ENCODE results near the gene EXOSC1. TPM values are rescaled to one million over a fixed set of nuclear protein-coding genes. Genes with fewer than 3 reads are reported as not detected.

Gene EXOSC1
- total and polyA plus RNA-seq, 2 of the 13 experiments (the other 11 are each of a cell fraction or from before 2014, with no cell fraction given), result 36.3 to 39.9 TPM

DNA sequence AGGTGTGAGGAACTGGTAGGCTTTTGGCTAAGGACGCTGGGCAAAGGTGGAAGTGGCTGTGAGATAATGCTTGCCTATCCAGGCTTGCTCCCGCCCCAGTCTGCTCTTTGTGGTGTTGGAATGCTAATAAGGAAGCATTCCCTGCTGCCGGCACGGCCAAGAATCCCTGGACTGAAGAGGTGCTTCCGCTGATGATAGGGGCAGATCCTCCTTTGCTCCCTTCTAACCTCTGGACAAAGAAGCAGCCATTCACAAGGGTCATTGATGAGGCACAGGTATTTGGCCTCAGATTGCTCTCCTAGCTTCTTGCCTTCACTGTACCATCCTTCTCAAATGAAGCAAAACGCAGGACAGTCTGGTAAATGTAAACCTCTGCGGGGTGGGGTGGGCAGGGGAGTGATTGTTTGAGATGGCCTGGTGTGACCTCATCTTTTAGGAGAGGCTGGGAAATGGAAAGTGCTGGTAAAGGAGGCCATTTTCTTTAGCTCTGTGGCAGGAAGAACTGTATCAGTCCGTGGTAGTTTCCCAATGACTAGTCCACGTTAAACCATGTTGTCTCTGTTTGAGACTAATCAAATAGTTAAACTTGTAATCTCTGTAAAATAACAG, 18.1 kb downstream of the EXOSC1 start (continued):
- TF ChIP-seq ZNF484 (CRISPR knock-in tag; IDR thresholded peaks at IDR 0.05; ENCODE audit: borderline replicate concordance, low read depth) (no peak), ZNF451 (CRISPR knock-in tag; IDR thresholded peaks at IDR 0.05) (0 out of 2 replicates have a peak, but pooled peaks have one; percentile 43), ZNF430 (CRISPR knock-in tag; IDR thresholded peaks at IDR 0.05) (0 out of 2 replicates have a peak, but pooled peaks have one; percentile 49), SAP130 (CRISPR knock-in tag; IDR thresholded peaks at IDR 0.05; ENCODE audit: low read depth) (peak; percentile 70; the same call in 1 of the 2 replicates), ZNF556 (CRISPR knock-in tag; IDR thresholded peaks at IDR 0.05; ENCODE audit: borderline replicate concordance) (0 out of 2 replicates have a peak, but pooled peaks have one; percentile 25), MTA3 (CRISPR knock-in tag; IDR thresholded peaks at IDR 0.05) (no peak), RAD21 (CRISPR knock-in tag; IDR thresholded peaks at IDR 0.05) (0 out of 2 replicates have a peak, but pooled peaks have one; percentile 20), SP4 (CRISPR knock-in tag; IDR thresholded peaks at IDR 0.05) (0 out of 2 replicates have a peak, but pooled peaks have one; percentile 20), ZNF644 (CRISPR knock-in tag; IDR thresholded peaks at IDR 0.05; ENCODE audit: low read depth) (no peak), SSRP1 (CRISPR knock-in tag; IDR thresholded peaks at IDR 0.05) (0 out of 2 replicates have a peak, but pooled peaks have one; percentile 20), ATF7-NPFF (CRISPR knock-in tag; IDR thresholded peaks at IDR 0.05; ENCODE audit: low read depth) (peak; percentile 60; the same call in 1 of the 2 replicates), SP5 (CRISPR knock-in tag; IDR thresholded peaks at IDR 0.05; ENCODE audit: borderline replicate concordance, low read depth) (0 out of 2 replicates have a peak, but pooled peaks have one; percentile 8), HDAC2 (CRISPR knock-in tag; IDR thresholded peaks at IDR 0.05) (peak; percentile 7; the same call in 1 of the 2 replicates), WIZ (CRISPR knock-in tag; IDR thresholded peaks at IDR 0.05) (0 out of 2 replicates have a peak, but pooled peaks have one; percentile 60), TGIF2 (CRISPR knock-in tag; IDR thresholded peaks at IDR 0.05) (0 out of 2 replicates have a peak, but pooled peaks have one; percentile 12), YEATS2 (CRISPR knock-in tag; IDR thresholded peaks at IDR 0.05; ENCODE audit: borderline replicate concordance) (peak; percentile 13; the same call in 1 of the 2 replicates)
- TF ChIP-seq, protein P1, sequence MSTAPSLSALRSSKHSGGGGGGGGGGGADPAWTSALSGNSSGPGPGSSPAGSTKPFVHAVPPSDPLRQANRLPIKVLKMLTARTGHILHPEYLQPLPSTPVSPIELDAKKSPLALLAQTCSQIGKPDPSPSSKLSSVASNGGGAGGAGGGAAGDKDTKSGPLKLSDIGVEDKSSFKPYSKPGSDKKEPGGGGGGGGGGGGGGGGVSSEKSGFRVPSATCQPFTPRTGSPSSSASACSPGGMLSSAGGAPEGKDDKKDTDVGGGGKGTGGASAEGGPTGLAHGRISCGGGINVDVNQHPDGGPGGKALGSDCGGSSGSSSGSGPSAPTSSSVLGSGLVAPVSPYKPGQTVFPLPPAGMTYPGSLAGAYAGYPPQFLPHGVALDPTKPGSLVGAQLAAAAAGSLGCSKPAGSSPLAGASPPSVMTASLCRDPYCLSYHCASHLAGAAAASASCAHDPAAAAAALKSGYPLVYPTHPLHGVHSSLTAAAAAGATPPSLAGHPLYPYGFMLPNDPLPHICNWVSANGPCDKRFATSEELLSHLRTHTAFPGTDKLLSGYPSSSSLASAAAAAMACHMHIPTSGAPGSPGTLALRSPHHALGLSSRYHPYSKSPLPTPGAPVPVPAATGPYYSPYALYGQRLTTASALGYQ (CRISPR knock-in tag; IDR thresholded peaks at IDR 0.05), result no peak
- TF ChIP-seq, protein P2, sequence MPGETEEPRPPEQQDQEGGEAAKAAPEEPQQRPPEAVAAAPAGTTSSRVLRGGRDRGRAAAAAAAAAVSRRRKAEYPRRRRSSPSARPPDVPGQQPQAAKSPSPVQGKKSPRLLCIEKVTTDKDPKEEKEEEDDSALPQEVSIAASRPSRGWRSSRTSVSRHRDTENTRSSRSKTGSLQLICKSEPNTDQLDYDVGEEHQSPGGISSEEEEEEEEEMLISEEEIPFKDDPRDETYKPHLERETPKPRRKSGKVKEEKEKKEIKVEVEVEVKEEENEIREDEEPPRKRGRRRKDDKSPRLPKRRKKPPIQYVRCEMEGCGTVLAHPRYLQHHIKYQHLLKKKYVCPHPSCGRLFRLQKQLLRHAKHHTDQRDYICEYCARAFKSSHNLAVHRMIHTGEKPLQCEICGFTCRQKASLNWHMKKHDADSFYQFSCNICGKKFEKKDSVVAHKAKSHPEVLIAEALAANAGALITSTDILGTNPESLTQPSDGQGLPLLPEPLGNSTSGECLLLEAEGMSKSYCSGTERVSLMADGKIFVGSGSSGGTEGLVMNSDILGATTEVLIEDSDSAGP (CRISPR knock-in tag; IDR thresholded peaks at IDR 0.05; ENCODE audit: borderline replicate concordance), result no peak
- TF ChIP-seq, protein P3, sequence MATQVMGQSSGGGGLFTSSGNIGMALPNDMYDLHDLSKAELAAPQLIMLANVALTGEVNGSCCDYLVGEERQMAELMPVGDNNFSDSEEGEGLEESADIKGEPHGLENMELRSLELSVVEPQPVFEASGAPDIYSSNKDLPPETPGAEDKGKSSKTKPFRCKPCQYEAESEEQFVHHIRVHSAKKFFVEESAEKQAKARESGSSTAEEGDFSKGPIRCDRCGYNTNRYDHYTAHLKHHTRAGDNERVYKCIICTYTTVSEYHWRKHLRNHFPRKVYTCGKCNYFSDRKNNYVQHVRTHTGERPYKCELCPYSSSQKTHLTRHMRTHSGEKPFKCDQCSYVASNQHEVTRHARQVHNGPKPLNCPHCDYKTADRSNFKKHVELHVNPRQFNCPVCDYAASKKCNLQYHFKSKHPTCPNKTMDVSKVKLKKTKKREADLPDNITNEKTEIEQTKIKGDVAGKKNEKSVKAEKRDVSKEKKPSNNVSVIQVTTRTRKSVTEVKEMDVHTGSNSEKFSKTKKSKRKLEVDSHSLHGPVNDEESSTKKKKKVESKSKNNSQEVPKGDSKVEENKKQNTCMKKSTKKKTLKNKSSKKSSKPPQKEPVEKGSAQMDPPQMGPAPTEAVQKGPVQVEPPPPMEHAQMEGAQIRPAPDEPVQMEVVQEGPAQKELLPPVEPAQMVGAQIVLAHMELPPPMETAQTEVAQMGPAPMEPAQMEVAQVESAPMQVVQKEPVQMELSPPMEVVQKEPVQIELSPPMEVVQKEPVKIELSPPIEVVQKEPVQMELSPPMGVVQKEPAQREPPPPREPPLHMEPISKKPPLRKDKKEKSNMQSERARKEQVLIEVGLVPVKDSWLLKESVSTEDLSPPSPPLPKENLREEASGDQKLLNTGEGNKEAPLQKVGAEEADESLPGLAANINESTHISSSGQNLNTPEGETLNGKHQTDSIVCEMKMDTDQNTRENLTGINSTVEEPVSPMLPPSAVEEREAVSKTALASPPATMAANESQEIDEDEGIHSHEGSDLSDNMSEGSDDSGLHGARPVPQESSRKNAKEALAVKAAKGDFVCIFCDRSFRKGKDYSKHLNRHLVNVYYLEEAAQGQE (IDR thresholded peaks at IDR 0.05; ENCODE audit: borderline replicate concordance in 1 of 2, low read depth in 1 of 2, low read length in 2 of 2), result peak in 1 of 2 experiments; percentile 12; a peak in 1 of 4 replicates
- TF ChIP-seq, protein P4, sequence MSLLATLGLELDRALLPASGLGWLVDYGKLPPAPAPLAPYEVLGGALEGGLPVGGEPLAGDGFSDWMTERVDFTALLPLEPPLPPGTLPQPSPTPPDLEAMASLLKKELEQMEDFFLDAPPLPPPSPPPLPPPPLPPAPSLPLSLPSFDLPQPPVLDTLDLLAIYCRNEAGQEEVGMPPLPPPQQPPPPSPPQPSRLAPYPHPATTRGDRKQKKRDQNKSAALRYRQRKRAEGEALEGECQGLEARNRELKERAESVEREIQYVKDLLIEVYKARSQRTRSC (CRISPR knock-in tag; IDR thresholded peaks at IDR 0.05; ENCODE audit: low read depth), result 0 out of 2 replicates have a peak, but pooled peaks have one; percentile 41

Data from HepG2 (cell line).